Activated B cell treated with CpG ODN at 0.5 μM for 24 hours (primary cell): ENCODE results near the gene IRAK2. TPM values are rescaled to one million over a fixed set of nuclear protein-coding genes. Genes with fewer than 3 reads are reported as not detected.

Source experiments
- ATAC-seq: fragments of 200-7000 bp; cut with Tn5 transposase; one replicate; pipeline ENCODE4 v1.10.0; 2021; ENCODE audit warnings: low read depth, mild to moderate bottlenecking, moderate library complexity
- CTCF ChIA-PET: fragments of 350-600 bp; sonication (Branson Sonifier 250); formaldehyde crosslinking; loops from one replicate; lab custom pipeline; 2021; ENCODE audit warnings: antibody characterized with exemption; lab: Charles Lee
- POLR2A ChIA-PET: fragments of 350-600 bp; sonication (Branson Sonifier 250); formaldehyde crosslinking; loops from one replicate; lab custom pipeline; 2021; ENCODE audit warnings: antibody characterized with exemption; lab: Charles Lee
- DNase-seq: peaks from one replicate; pipeline ENCODE4 v3.0.0; 2022
- H3K27ac Mint-ChIP-seq: one replicate; pipeline ENCODE4 v1.8.0; 2020; ENCODE audit warnings: mixed read lengths
- H3K27me3 Mint-ChIP-seq: one replicate; pipeline ENCODE4 v1.8.0; 2021; ENCODE audit warnings: mixed read lengths
- H3K36me3 Mint-ChIP-seq: one replicate; pipeline ENCODE4 v1.8.0; 2021; ENCODE audit warnings: low read depth, mixed read lengths
- H3K4me1 Mint-ChIP-seq: one replicate; pipeline ENCODE4 v1.8.0; 2021; ENCODE audit warnings: mixed read lengths
- H3K4me3 Mint-ChIP-seq: one replicate; pipeline ENCODE4 v1.8.0; 2020; ENCODE audit warnings: mild to moderate bottlenecking, mixed read lengths
- H3K9me3 Mint-ChIP-seq: one replicate; pipeline ENCODE4 v1.8.0; 2020; ENCODE audit warnings: mixed read lengths
- CTCF ChIP-seq: fragments of 200-600 bp; IDR thresholded peaks from one replicate; pipeline ENCODE4 v1.8.0; 2022; ENCODE audit warnings: antibody characterized with exemption, mild to moderate bottlenecking
- intact Hi-C: fragments of 100-400 bp; cut with micrococcal nuclease; formaldehyde crosslinking; loops from one replicate; pipeline ENCODE4 v1.15.1; 2024
- total RNA-seq: library from RNA; stranded (reverse); gene quantifications from 2 replicates; pipeline ENCODE4 v1.2.3, GENCODE V29; 2022

The IRAK2 gene
- total RNA-seq, 1 donor from 2014 or later, result 8.6 TPM

GRCh38 chr3:10289787-10290355 lies 125.2 kb downstream of the IRAK2 start:
- H3K4me3 Mint-ChIP-seq, result no peak overlapping the region
- peaks cover 38% of the 10 kb centered on the region for H3K4me1 Mint-ChIP-seq
- TF ChIP-seq CTCF, result no peak
- ATAC-seq (no peak), DNase-seq (no peak)
- intact Hi-C loops, result no loop called here
- H3K27ac Mint-ChIP-seq, result no peak overlapping the region
- no peaks in the 10 kb centered on the region for H3K9me3 Mint-ChIP-seq
- H3K36me3 Mint-ChIP-seq, result peaks cover 34% of the 10 kb centered on the region
- POLR2A ChIA-PET, result interaction anchor here (0.8 to 1.2 kb wide), 2 partner anchors 26 to 76 kb away, joined by 3 to 7 read pairs; no protein-coding TSS in a partner anchor
- CTCF ChIA-PET, result no interaction called here
- H3K27me3 Mint-ChIP-seq, result no peaks in the 10 kb centered on the region

- CTCF ChIA-PET, result no interaction called here
These were observed 125.9 kb downstream of the IRAK2 start for GRCh38 chr3:10290481-10291176.

GRCh38 chr3:10291641-10292040 lies 126.9 kb downstream of the IRAK2 start:
- intact Hi-C loops, result loop anchor here (2.0 kb wide), 1 partner anchor 43 kb away; the partner anchor contains the start of gene TATDN2
- CTCF ChIA-PET, result no interaction called here
- Mint-ChIP-seq H3K36me3 (peaks cover 31% of the 10 kb centered on the region), H3K4me3 (peak overlapping the region; percentile 11), H3K9me3 (no peaks in the 10 kb centered on the region), H3K27me3 (no peaks in the 10 kb centered on the region), H3K27ac (peak overlapping the region; percentile 61), H3K4me1 (peaks cover 36% of the 10 kb centered on the region)
- POLR2A ChIA-PET, result no interaction called here
- DNase-seq, result no peak
- no peak for ATAC-seq
- no peak for TF ChIP-seq CTCF

More at GRCh38 chr3:10290481-10291176, 125.9 kb downstream of the IRAK2 start:
- H3K4me3 Mint-ChIP-seq, result no peak overlapping the region
- H3K27ac Mint-ChIP-seq, result peak overlapping the region; percentile 47
- POLR2A ChIA-PET, result interaction anchor here (0.8 to 1.2 kb wide), 2 partner anchors 25 to 76 kb away, joined by 3 to 7 read pairs; no protein-coding TSS in a partner anchor
- peaks cover 36% of the 10 kb centered on the region for H3K36me3 Mint-ChIP-seq
- intact Hi-C loops, result no loop called here
- ATAC-seq (no peak), DNase-seq (no peak)
- H3K4me1 Mint-ChIP-seq, result peaks cover 36% of the 10 kb centered on the region
- no peaks in the 10 kb centered on the region for H3K9me3 Mint-ChIP-seq
- TF ChIP-seq CTCF, result no peak
- H3K27me3 Mint-ChIP-seq, result no peaks in the 10 kb centered on the region

- TF ChIP-seq CTCF, result no peak
- CTCF ChIA-PET, result interaction anchor here (0.9 to 1.3 kb wide), 3 partner anchors 29 to 360 kb away, joined by 3 read pairs; partner anchors contain the start of gene TATDN2
- DNase-seq (peak; percentile 50), ATAC-seq (peak; percentile 91)
- Mint-ChIP-seq H3K9me3 (no peaks in the 10 kb centered on the region), H3K4me1 (peaks cover 36% of the 10 kb centered on the region), H3K36me3 (peaks cover 28% of the 10 kb centered on the region), H3K27me3 (no peaks in the 10 kb centered on the region), H3K4me3 (peak within 1 kb of the TSS; percentile 81), H3K27ac (peak within 1 kb of the TSS; percentile 85)
- intact Hi-C loops, result loop anchor here (1.0 to 2.0 kb wide), 2 partner anchors 29 to 44 kb away; partner anchors contain the start of genes SEC13 and TATDN2
- POLR2A ChIA-PET, result interaction anchor here (0.7 to 1.9 kb wide), 9 partner anchors 12 to 449 kb away, joined by 3 to 15 read pairs (median 6); partner anchors contain the start of genes CRELD1, EMC3, RPUSD3 and SEC13
These were observed 128.0 kb downstream of the IRAK2 start, which contains the start of gene GHRL for GRCh38 chr3:10292505-10293419. Gene GHRL, minus strand, starts transcription at chr3:10292947. Its CDS starts 2,767 bp downstream, at chr3:10290180.

Other genes with a start within 250 kb of the IRAK2 start
- gene IL17RC, start 247.8 kb upstream of the IRAK2 start, total RNA-seq, result 0.11 and 0.29 TPM in 2 replicates
- 26.9 and 30.5 TPM in 2 replicates for gene CRELD1, start 231.1 kb upstream of the IRAK2 start, total RNA-seq
- 4.2 and 4.3 TPM in 2 replicates for gene PRRT3, start 212.5 kb upstream of the IRAK2 start, total RNA-seq
- gene EMC3, start 178.1 kb upstream of the IRAK2 start, total RNA-seq, result 37.6 and 40.6 TPM in 2 replicates
- 26.8 and 31.4 TPM in 2 replicates for gene FANCD2, start 138.5 kb upstream of the IRAK2 start, total RNA-seq
- gene FANCD2OS, start 56.7 kb upstream of the IRAK2 start, total RNA-seq, result not detected in 2 replicates
- gene BRK1, start 49.2 kb upstream of the IRAK2 start, total RNA-seq, result 123 and 141 TPM in 2 replicates
- 91.0 and 105 TPM in 2 replicates for gene VHL, start 23.1 kb upstream of the IRAK2 start, total RNA-seq
- gene TATDN2, start 83.5 kb downstream of the IRAK2 start, total RNA-seq, result 55.6 and 56.2 TPM in 2 replicates
- 1.4 and 2.8 TPM in 2 replicates for gene GHRL, start 128.0 kb downstream of the IRAK2 start, total RNA-seq
- gene SEC13, start 156.2 kb downstream of the IRAK2 start, total RNA-seq, result 86.1 and 86.9 TPM in 2 replicates